HEK293T (cell line): ENCODE measurements around the gene TLN1.
A peak's percentile ranks its signal among the peaks of the same experiment; 100 is the strongest.

Source experiments
- CTCF ChIA-PET: fragments of 350-600 bp; formaldehyde crosslinking; extraction: SDS; loops from one replicate; lab custom pipeline; 2021; ENCODE audit warnings: antibody characterized with exemption, inconsistent platforms; lab: Yijun Ruan, JAX
- POLR2A ChIA-PET: fragments of 350-600 bp; formaldehyde crosslinking; extraction: SDS; loops from one replicate; lab custom pipeline; 2020; ENCODE audit warnings: antibody characterized with exemption, inconsistent platforms; lab: Yijun Ruan, JAX
- DNase-seq: peaks from one replicate; pipeline ENCODE4 v3.0.0; 2012; ENCODE audit warnings: mixed read lengths; ENCODE audit errors: extremely low spot score
- ARNT ChIP-seq: fragments of 450-650 bp; IDR thresholded peaks from 2 replicates; pipeline ENCODE4 v1.6.1; 2017; ENCODE audit warnings: mild to moderate bottlenecking
- BHLHE40 ChIP-seq: fragments of 450-650 bp; IDR thresholded peaks from 2 replicates; pipeline ENCODE4 v1.6.1; 2016; ENCODE audit warnings: mild to moderate bottlenecking, moderate library complexity, borderline replicate concordance
- CTBP1 ChIP-seq: fragments of 450-650 bp; IDR thresholded peaks from 2 replicates; pipeline ENCODE4 v1.6.1; 2016; ENCODE audit warnings: borderline replicate concordance
- ELF4 ChIP-seq: fragments of 450-650 bp; IDR thresholded peaks from 2 replicates; pipeline ENCODE4 v1.6.1; 2017; ENCODE audit warnings: antibody characterized with exemption
- FOXA1 ChIP-seq: fragments of 450-650 bp; IDR thresholded peaks from 2 replicates; pipeline ENCODE4 v1.6.1; 2016; ENCODE audit warnings: mild to moderate bottlenecking
- FOXK2 ChIP-seq: fragments of 450-650 bp; IDR thresholded peaks from 2 replicates; pipeline ENCODE4 v1.6.1; 2016; ENCODE audit warnings: mild to moderate bottlenecking
- FOXM1 ChIP-seq: fragments of 450-650 bp; IDR thresholded peaks from 2 replicates; pipeline ENCODE4 v1.6.1; 2017; ENCODE audit warnings: mild to moderate bottlenecking, borderline replicate concordance
- HDGF ChIP-seq: fragments of 450-650 bp; IDR thresholded peaks from 2 replicates; pipeline ENCODE4 v1.6.1; 2017; ENCODE audit warnings: antibody characterized with exemption, borderline replicate concordance
- L3MBTL2 ChIP-seq: fragments of 450-650 bp; conservative IDR thresholded peaks from 2 replicates; pipeline ENCODE4 v1.6.1; 2016; ENCODE audit warnings: mild to moderate bottlenecking
- LEF1 ChIP-seq: fragments of 450-650 bp; IDR thresholded peaks from 2 replicates; pipeline ENCODE4 v1.6.1; 2017; ENCODE audit warnings: mild to moderate bottlenecking, borderline replicate concordance
- NFRKB ChIP-seq: fragments of 450-650 bp; IDR thresholded peaks from 2 replicates; pipeline ENCODE4 v1.6.1; 2016; ENCODE audit warnings: mild to moderate bottlenecking, moderate library complexity
- SP1 ChIP-seq: fragments of 450-650 bp; IDR thresholded peaks from 2 replicates; pipeline ENCODE4 v1.6.1; 2017
- SUZ12 ChIP-seq: fragments of 450-650 bp; IDR thresholded peaks from 2 replicates; pipeline ENCODE4 v1.6.1; 2016; ENCODE audit warnings: mild to moderate bottlenecking
- TARDBP ChIP-seq: fragments of 450-650 bp; IDR thresholded peaks from 2 replicates; pipeline ENCODE4 v1.6.1; 2016
- ZNF384 ChIP-seq: fragments of 450-650 bp; IDR thresholded peaks from 2 replicates; pipeline ENCODE4 v1.6.1; 2016
- TF ChIP-seq, protein P1 (sequence below): fragments of 450-650 bp; IDR thresholded peaks from 2 replicates; pipeline ENCODE4 v1.6.1; 2016

The TLN1 gene

DNA sequence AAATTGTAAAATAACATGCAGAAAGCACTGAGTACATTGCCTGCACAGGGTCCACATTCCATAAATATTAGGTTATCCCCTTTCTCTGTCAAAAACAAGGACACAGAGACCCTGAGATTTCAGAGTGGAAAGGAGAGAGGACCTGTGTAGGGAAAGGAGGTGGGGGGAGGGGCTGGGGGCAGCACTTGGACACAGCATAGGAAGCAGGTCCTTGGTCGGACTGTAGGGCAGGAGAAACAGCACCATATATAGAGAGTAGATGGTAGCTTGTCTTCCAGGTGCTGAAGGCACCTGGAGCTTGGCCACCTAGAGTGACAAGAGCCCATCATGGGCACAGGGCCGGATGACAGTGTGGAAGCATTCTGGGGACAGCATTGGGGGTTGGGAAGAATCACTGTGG lies 44.7 kb downstream of the TLN1 start:
- POLR2A ChIA-PET: interaction anchor here (1.7 kb wide), 1 partner anchor 23 kb away, joined by 8 read pairs; the partner anchor contains the start of gene ARHGEF39
- no peak for TF ChIP-seq ARNT
- no peak for TF ChIP-seq ELF4
- TF ChIP-seq HDGF: no peak
- TF ChIP-seq ZNF384: no peak
- TF ChIP-seq TARDBP: no peak
- no peak for TF ChIP-seq FOXA1
- no peak for TF ChIP-seq SP1
- no peak for TF ChIP-seq SUZ12
- no peak for TF ChIP-seq FOXM1
- no peak for DNase-seq
- CTCF ChIA-PET: interaction anchor here (1.8 kb wide), 1 partner anchor 9 kb away, joined by 10 read pairs; no protein-coding TSS in a partner anchor

DNA sequence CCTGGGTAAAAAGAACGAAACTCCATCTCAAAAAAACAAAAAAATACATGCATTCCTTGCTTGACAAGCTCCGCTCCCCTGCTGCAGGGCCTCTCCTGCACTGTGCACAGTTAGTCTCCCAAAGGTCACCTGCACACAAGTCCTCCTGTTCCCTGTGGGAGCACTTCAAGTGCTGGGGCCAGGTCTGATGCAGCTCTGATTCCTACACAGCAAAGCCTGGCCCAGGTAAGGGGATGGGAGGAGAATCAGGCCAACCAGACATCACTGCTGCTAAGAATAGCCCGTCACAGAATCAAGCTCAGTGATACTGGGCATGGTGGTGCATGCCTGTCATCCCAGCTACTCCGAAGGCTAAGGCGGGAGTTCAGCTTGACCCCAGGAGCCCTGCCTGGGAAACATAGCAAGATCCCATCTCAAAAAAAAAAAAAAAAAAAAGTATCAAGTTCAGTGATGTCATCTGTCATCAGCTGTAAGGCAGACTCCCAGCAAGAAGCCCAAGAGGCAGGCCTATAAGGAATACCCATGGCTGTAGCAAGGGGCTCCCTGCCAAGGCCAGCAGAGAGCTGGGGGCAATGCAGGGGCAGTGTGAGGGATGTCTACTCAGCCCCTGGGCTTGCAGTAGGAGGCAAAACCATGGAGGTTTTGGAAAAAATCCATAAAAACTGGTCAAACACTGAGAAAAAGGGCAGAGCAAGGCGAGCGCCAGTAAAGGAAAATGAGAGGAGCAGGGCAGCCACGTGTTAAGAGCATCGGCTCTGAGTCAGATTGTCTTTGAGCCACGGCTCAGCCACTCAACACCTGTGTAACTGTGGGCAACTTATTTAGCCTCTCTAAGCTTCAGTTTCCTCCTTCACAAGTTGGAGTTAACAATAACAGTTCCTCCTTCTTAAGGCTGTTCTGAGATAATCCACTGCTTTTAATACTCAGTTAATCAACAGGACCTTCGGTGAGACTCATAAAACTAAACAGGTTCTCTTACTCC lies 45.5 kb downstream of the TLN1 start:
- DNase-seq: no peak
- POLR2A ChIA-PET: no interaction called here
- TF ChIP-seq ZNF384 (peak; percentile 88), BHLHE40 (no peak), SP1 (no peak), FOXM1 (no peak)
- CTCF ChIA-PET: interaction anchor here (1.2 kb wide), 1 partner anchor 10 kb away, joined by 3 read pairs; no protein-coding TSS in a partner anchor

DNA sequence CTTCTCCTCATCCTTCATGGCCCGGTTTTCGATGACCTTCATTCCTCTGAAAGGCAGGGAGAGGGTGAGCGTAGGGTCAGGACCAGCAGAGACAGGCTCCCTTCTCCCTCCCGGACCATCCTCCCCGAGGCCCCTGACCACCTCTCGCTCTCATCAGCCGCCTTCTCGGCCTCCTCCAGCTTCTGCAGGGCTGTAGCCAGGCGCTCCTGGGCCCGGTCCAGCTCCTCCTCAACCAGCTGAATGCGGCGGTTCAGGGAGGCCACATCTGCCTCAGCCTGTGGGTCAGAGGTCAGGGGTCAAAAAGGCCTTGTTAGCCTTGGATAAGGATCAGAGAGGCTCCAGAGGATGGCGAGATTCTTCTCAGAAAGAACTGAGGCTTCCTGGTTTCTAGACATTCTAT lies 46.5 kb downstream of the TLN1 start:
- POLR2A ChIA-PET: interaction anchor here (1.0 kb wide), 1 partner anchor 14 kb away, joined by 3 read pairs; no protein-coding TSS in a partner anchor
- TF ChIP-seq HDGF (no peak), LEF1 (no peak), FOXK2 (no peak), FOXM1 (no peak), SP1 (no peak), SUZ12 (no peak)
- TF ChIP-seq, protein P1, sequence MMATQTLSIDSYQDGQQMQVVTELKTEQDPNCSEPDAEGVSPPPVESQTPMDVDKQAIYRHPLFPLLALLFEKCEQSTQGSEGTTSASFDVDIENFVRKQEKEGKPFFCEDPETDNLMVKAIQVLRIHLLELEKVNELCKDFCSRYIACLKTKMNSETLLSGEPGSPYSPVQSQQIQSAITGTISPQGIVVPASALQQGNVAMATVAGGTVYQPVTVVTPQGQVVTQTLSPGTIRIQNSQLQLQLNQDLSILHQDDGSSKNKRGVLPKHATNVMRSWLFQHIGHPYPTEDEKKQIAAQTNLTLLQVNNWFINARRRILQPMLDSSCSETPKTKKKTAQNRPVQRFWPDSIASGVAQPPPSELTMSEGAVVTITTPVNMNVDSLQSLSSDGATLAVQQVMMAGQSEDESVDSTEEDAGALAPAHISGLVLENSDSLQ: no peak
- CTCF ChIA-PET: no interaction called here
- no peak for DNase-seq

DNA sequence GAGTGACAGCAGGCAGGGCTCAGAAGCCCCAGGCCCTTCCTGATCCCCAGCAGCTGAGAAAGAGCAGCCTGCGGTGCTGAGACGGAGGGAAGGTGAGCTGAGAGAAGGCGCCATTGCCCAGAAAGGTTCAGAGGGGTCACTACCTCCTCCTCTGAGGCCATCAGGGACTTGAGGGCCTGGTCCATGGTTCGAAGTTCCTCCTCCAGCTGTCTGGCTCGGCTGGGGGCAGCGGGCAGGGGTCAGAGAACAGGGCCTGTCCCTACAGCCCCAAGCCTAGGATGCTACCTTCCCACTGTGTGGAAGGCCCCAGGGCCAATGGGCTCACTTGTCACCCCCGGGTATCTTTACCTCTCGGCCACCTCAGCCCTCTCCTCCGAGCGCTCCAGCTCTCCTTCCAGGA lies 47.1 kb downstream of the TLN1 start:
- TF ChIP-seq TARDBP (no peak), FOXA1 (no peak), NFRKB (no peak), SUZ12 (no peak), ELF4 (no peak), SP1 (no peak), CTBP1 (no peak), L3MBTL2 (no peak), BHLHE40 (no peak), ARNT (no peak), FOXM1 (no peak), HDGF (no peak), LEF1 (no peak), ZNF384 (no peak), FOXK2 (no peak)
- TF ChIP-seq, protein P1: no peak
- no peak for DNase-seq
- POLR2A ChIA-PET: interaction anchor here (1.0 kb wide), 1 partner anchor 14 kb away, joined by 3 read pairs; no protein-coding TSS in a partner anchor
- CTCF ChIA-PET: no interaction called here

DNA sequence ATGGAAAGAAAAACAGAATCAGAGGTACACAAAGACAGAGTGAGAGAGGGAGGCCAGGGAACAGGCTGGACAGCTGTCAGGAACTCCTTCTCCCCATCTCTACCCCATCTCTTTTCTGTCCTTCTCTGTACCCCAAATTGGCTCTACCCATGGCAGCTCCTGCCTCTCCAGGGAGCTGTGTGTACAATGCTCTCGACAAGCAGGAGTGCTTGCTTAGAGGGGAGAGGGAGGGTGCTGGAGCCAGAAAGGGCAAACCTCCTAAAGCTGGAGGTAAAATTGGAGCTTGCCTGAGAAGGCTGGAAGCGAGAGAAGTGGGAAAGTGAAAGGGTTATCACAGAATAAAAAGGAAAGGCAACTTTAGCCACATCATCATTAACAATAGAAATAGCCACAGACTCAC lies 48.7 kb downstream of the TLN1 start:
- CTCF ChIA-PET: no interaction called here
- POLR2A ChIA-PET: interaction anchor here (1.9 kb wide), 1 partner anchor 18 kb away, joined by 7 read pairs; the partner anchor contains the start of gene ARHGEF39
- DNase-seq: no peak
- TF ChIP-seq SP1 (no peak), L3MBTL2 (no peak), BHLHE40 (no peak), ELF4 (no peak), FOXK2 (no peak), ARNT (no peak), ZNF384 (no peak), NFRKB (no peak), HDGF (no peak), FOXA1 (no peak), FOXM1 (no peak), LEF1 (no peak), TARDBP (no peak), SUZ12 (no peak), CTBP1 (no peak)
- TF ChIP-seq, protein P1: no peak
